GM18498 (cell line): Measurements from ENCODE around the gene BLACAT1.
"Not testable (repeated sequence)": the region's sequence is repeated elsewhere in the genome, so short reads cannot be mapped to it uniquely, and the experiment has no call there.

ENCODE experiments used
- ATAC-seq: cut with Tn5 transposase; IDR thresholded peaks from one replicate; pipeline ENCODE4 v1.9.1; 2021; ENCODE audit warnings: mild to moderate bottlenecking, moderate library complexity; ENCODE audit not compliant: unreplicated experiment

The BLACAT1 gene

DNA sequence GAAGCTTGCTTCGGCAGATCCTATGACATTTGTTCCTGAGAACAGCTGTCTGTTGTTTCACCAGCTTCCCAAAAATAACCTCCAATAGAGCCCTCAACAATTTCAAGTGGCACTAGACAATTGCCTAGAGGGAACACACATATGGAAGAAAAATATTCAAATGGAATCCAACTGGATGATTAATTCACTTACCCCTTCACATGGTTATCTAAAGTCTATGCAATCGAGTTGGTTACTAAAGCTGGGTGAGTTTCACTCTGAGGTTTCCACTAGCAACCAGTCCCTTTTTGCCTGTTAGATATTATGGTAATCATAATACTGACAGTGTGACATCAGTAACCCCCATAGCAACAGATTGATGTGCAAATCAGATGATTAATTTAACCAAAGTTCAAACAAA lies 34.0 kb downstream of the BLACAT1 start, which contains the start of gene LEMD1:
Gene LEMD1, minus strand, starts transcription at position 259 of the 400 bp plus-strand sequence. CDS start 1,520 bp downstream, outside the sequence.
- no peak for ATAC-seq

- ATAC-seq = no peak
Measured at GRCh38 chr1:205420938-205421337, 34.9 kb downstream of the BLACAT1 start.

DNA sequence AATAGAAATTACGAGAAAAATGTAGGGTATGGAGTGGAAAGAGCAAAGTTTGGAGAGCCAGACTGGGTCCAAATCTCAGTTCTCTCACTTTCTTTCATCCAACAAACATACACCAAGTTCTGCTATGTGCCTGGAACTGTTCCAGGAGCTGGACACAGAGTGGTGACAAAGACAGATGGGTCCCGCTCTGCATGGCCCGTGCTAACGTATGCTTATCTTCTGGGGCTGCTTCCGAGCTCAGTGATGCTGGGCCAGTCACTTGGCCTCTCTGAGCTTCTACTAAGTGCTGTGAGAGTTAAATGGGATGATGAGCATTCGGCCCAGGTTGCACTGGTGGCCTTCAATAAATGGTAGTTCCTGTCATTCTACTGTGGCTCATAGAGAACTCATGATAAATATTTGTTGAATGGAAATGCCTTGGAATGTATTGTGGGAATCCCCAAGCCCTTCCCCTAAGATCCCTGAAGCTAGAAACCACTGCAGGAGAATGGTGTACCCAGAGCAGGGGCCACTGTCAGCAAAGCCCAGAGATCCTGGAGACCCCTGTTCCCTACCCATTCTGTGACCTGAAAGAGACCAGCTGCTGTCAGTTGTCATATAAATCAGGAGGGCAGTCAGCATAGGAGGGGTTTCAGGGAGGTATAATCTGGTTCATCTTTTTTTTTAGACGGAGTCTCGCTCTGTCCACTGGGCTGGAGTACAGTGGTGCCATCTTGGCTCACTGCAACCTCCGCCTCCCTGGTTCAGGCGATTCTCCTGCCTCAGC lies 37.8 kb downstream of the BLACAT1 start:
- no peak for ATAC-seq

- ATAC-seq = no peak
Measured at GRCh38 chr1:205416322-205416721, 39.5 kb downstream of the BLACAT1 start.

DNA sequence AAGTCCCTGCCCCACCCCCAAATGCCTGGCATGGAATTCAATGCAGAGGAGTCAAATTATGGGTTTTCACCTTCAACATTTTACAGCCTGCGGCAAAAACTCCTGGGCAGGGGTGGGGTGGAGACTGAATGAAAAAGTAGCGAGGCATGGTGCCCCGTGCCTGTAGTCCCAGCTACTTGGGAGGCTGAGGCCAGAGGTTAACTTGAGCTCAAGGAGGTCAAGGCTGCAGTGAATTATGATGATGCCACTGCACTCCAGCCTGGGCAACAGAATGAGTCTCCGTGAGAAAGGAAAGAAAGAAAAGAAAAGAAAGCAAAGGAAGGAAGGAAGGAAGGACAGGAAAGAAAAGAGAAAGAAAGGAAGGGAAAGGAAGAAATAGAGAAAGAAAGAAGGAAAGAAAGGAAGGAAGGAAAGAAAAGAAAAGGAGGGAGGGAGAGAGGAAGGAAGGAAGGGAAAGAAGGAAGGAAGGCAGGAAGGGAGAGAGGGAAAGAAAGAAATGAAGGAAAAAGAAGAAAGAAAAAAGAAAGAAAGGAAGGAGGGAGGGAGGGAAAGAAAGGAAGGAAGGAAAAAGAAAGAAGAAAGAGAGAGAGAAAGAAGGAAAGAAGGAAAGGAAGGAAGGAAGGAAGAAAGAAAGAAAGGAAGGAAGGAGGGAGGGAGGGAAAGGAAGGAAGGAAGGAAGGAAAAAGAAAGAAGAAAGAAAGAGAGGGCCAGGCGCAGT lies 45.1 kb downstream of the BLACAT1 start:
- ATAC-seq = no peak

DNA sequence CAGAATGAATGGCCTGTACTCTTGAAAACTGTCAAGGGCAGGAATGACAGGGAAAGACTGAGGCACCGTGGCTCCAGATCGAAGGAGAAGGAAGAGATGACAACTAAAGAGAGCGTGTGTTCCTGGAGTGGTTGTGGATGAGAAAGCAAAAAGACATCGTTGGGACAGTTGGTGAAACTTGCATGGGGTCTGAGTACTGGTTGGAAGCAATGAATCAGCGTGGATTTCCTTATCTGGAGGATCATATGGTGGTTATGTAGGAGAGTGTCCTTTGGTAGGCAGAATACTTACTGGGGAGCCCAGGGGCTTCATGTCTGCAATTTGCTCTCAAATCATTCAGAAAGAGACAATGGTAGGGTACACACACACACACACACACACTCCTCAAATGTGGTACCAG lies 47.9 kb downstream of the BLACAT1 start:
- no peak for ATAC-seq

GRCh38 chr1:205406252-205406651 lies 49.6 kb downstream of the BLACAT1 start:
- ATAC-seq = not testable (repeated sequence)
